HUDEP-2 (cell line): Measurements from ENCODE around the gene DAPK2.

ENCODE experiments used
- DNase-seq, 76 experiments: peaks; one replicate each; lab custom pipeline; 2025; ENCODE audit not compliant: unreplicated experiment in 76 of 76; lab: John Stamatoyannopoulos, UW

Gene DAPK2

DNA sequence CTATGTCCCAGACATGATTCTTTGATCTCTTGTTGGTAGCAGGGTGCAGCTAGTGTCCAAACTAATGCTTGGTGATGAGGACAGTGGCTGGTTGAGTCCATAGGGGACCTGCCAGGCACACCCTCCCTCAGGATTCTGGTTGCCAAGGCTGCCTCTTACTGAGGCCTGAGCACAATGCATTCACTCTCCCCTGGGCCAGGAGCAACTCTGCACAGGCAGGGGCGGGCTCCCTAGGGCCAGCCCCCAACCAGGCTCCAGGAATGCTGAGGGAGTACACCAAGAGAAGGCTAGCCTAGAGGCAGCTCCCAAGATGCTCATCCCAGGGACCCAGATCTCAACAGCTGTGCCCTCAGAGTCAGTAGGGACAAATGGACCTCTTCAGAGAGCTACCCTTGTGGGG lies 166.3 kb downstream of the DAPK2 start:
- no peak for DNase-seq

DNA sequence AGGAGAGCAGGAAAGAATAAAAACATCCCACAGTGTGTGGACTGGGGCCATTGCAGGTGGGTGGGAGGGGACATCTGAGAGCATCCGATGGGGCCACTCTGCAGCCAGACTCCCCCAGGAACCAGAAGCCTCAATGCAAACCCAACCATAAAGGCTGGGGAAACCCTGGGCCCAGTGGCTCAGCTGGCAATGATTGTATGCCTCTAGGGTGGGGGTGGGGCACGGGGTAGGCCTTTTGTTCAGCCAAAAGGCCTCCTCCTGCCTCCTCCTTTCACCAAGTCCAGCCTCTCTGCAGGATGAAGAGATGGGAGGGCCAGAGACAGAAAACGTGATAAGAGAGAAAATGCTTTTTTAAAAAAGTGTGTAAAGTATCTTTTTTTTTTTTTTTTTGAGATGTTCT lies 167.1 kb downstream of the DAPK2 start:
- no peak for DNase-seq

DNA sequence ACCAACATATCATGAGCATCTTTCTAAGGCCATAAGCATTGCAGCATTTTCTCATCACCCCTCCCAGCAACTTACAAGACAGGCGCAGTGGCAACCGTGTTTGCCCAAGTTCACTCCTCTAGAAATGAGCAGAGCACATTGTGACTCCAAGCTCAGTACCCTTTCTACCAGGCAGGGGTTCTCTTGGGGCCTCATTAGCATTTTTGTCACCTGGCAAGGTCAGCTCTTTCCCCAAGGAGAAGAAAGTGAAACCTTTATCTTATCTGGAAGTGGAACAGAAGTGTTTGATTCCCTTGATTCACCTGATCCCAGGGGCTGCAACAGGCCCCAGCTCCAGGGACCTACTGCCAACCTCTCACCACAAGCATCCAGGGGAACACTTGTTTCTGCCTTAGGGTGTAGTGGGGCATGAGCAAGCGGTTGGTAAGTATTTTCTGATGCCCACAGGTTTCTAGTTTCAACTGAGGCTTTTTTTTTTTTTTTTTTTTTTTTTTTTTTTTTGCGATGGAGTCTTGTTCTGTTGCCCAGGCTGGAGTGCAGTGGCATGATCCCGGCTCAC lies 168.5 kb downstream of the DAPK2 start:
- no peak for DNase-seq

DNA sequence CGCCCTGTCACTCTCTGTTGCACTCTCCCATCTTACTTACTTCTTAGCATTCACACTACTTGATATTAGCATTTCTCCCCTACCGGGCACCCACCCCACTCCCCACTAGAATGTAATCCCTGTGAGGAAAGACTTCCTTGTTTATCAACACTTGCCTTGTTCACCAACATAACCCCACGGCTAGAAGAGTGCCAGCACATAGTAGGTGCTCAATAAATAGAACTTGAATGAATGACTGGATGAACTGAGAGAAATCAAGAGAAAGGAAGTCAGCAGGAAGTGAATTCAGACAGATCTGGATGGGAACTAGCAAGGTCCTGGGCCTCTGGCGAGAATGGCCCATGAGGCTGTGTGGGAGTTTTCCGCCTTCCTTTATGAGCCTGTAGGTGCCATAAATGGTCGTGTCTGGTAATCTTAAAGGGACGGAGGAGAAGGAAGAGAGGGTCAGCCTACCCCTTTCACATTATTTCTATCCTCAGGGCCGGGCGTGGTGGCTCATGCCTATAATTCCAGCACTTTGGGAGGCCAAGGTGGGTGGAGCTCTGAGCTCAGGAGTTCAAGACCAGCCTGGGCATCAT lies 170.1 kb downstream of the DAPK2 start:
- no peak for DNase-seq

DNA sequence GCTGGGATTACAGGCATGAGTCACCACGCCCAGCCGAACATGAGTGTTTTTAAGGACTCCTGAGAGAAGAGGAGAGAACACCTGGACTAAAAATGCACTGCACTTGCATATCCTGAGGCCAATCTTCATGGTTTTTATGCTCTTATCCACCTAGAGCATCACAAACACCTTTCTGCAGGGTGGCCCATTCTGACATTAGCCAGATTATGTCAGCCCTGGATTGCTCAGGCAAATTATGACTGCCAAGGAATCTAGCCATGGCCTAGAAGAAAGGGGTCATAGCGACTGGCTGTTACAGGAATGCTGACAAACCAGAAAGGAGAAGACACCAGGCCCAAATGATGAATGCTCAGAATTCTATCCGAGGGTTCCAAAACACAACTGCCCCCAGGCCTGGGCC lies 171.7 kb downstream of the DAPK2 start:
- DNase-seq: no peak

- DNase-seq: no peak
These were observed 173.3 kb downstream of the DAPK2 start for GRCh38 chr15:63872759-63873510.

GRCh38 chr15:63870487-63871209 lies 175.6 kb downstream of the DAPK2 start:
- DNase-seq: peak in 8 of 76 experiments; percentile 6 to 32 (median 12)

- DNase-seq: no peak
These were observed 176.3 kb downstream of the DAPK2 start for GRCh38 chr15:63870043-63870394.

DNA sequence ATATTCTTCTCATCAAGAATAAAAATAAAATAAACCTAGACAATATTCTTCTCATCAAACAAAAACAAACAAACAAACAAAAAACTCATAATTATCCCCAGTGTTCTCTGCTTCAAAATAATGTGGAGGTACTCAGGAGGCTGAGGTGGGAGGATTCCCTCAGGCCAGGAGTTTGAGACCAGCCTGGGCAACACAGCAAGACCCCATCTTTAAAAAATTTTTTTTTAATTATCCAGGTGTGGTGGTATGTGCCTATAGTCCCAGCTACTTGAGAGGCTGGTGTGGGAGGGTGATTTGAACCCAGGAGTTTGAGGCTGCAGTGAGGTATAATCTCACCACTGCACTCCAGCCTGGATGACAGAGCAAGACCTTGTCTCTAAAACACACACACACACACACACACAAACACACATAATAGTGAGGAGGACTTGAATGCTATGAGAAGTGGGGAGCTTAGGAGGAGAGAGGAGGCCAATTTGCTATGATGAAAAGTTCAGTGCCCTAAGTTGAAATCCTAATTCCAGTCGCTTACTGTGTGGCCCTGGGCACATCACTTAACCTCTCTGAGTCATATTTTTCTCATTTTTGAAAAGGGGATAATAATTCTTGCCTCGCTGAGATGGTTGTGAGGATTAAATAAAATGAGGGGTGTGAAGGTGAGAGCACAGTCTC lies 176.8 kb downstream of the DAPK2 start:
- no peak for DNase-seq

GRCh38 chr15:63864186-63864585 lies 182.1 kb downstream of the DAPK2 start:
- no peak for DNase-seq

- DNase-seq: no peak
These were observed 184.3 kb downstream of the DAPK2 start for GRCh38 chr15:63861946-63862517.

DNA sequence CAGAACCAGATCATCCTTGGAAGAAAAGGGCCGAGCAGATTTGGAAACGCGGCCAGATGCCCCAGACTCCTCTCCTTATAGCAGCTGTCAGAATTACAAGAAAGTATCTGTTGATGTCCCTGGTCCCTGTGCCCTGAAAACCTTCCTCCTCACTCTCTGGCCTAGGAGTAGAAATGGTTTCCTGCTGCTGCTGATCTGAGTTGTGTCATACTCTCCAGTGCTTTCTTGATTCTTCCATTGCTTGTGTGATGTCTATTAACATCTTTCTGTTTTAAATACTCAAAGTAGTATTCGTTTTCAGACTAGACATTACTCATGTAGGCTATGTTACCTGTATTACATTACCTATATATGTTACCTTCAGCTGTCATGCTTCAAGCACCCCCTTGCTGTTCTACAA lies 185.7 kb downstream of the DAPK2 start:
- DNase-seq: no peak

GRCh38 chr15:63860155-63860554 lies 186.1 kb downstream of the DAPK2 start:
- peak in 3 of 76 experiments; percentile 6 to 9 (median 7) for DNase-seq

- DNase-seq: no peak
These were observed 187.4 kb downstream of the DAPK2 start for GRCh38 chr15:63858881-63859280.

- DNase-seq: no peak
These were observed 187.8 kb downstream of the DAPK2 start for GRCh38 chr15:63858448-63858847.

DNA sequence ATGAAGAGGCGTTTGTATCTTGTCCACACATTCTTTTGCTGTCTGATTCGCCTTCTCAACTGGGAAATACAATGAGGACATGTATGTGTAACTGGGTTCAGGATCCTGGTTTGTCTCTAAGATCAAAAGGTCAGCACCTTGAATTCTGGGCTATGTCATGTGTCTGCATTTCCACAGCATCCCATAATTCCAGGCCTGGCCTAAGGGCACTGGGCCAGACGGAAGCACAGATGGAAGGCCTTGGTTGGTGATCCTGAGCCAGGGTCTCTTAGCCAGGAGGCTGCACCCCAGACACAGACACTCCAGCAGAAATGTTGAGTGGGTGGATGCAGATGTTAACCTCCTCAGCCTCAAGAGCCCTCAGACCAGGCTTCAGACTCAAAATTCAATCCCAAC lies 188.8 kb downstream of the DAPK2 start:
- DNase-seq: no peak
